NCI-H446 treated with DMSO at 0.1 percent for 48 hours (cell line): Measurements from ENCODE around the gene CYLD.

Source experiments
- DNase-seq: peaks from one replicate; lab custom pipeline; 2025; lab: John Stamatoyannopoulos, UW

CYLD gene

GRCh38 chr16:50845296-50845695 lies 103.4 kb downstream of the CYLD start:
- DNase-seq, result no peak

GRCh38 chr16:50846511-50846910 lies 104.6 kb downstream of the CYLD start:
- DNase-seq, result no peak

- DNase-seq, result no peak
These were observed 105.3 kb downstream of the CYLD start for GRCh38 chr16:50847166-50847565.

- DNase-seq, result no peak
These were observed 107.0 kb downstream of the CYLD start for GRCh38 chr16:50848755-50849514.
